Measurements from ENCODE around the gene ZNRF2. TPM values are rescaled to one million over a fixed set of nuclear protein-coding genes. Genes with fewer than 3 reads are reported as not detected.

Gene ZNRF2
- total RNA-seq, 1 donor, result 5.8 TPM

DNA sequence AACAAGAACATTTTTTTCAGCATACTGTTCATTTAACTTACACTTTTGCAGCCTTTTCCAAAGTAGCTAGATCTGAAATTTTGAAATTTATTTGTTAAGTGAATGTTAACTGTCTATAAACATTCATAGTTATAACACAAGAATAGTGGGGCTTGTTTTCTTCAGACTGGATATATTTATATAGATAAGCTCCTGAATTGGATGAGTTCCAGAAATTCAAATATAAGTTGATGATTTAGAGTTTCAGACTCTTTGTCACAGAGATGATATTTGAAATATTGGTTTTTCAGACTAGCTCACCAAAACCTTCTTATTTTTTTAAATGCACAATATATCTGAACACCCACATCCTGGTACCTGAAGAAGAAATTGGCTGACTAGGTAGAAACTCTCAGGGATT lies 44.0 kb downstream of the ZNRF2 start:
- no peak for DNase-seq (ENCODE audit: low read depth)
- TF ChIP-seq, protein P1, sequence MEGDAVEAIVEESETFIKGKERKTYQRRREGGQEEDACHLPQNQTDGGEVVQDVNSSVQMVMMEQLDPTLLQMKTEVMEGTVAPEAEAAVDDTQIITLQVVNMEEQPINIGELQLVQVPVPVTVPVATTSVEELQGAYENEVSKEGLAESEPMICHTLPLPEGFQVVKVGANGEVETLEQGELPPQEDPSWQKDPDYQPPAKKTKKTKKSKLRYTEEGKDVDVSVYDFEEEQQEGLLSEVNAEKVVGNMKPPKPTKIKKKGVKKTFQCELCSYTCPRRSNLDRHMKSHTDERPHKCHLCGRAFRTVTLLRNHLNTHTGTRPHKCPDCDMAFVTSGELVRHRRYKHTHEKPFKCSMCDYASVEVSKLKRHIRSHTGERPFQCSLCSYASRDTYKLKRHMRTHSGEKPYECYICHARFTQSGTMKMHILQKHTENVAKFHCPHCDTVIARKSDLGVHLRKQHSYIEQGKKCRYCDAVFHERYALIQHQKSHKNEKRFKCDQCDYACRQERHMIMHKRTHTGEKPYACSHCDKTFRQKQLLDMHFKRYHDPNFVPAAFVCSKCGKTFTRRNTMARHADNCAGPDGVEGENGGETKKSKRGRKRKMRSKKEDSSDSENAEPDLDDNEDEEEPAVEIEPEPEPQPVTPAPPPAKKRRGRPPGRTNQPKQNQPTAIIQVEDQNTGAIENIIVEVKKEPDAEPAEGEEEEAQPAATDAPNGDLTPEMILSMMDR (IDR thresholded peaks at IDR 0.05; ENCODE audit: insufficient read depth, low read length), result no peak
- no peak overlapping the region for H3K4me3 ChIP-seq (ENCODE audit: low read depth, low read length)

DNA sequence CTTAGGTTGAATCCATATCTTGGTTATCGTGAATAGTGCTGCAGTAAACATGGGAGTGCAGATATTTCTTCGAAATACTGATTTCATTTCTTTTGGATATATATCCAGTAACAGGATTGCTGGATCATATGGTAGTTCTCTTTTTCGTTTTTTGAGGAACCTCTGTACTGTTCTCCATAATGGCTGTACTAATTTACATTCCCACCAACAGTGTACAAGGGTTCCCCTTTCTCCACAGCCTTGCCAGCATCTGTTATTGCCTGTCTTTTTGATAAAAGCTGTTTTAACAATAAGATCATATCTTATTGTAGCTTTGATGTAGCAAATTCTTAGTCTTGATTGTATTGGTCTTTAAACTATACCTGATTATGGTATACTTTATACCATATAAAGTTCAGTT lies 45.3 kb downstream of the ZNRF2 start:
- no peak for DNase-seq (ENCODE audit: low read depth)

DNA sequence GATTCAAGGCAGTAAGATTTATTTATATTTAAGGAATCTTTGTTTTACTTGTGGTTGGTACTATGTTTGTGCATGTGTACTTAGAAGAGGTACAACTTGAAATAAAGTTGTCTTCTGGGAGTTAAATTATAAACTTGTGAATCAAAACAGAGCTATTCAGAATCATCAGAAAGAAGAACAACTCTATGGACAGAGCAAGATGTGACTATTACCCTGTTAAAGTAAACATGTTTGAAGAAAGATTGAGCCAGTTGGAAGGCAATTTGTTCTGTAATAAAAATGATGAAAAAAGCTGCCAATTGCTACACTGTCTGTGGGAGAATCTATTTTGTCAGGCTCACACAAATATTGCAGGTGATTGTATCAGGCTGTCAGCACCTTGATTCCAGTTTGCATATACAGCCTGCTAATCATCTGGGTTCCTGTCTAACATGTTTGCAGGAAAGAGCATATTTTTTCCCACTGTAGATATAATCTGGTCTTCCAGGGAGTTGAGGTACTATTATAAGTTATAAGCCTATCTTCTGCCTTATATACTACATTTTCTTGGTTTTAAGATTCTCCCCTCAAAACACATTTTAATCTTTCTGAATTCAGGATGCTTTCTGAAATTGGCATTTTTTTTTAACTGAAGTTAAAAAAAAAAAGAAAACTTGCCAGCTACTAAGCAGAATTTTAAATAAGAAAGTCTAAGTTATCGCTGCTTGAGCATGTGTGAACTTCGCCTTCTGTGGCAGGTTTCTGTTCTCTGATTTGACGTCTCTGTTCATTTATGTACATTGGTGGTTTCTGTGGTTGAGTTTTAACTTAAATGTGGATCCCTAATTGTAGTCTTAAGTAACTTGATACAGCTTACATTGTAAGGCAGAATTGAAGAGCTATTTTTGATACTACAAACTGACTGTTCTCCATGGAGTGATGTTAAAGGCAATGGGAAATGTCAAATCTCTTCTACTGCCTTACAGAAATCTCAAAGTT lies 46.0 kb downstream of the ZNRF2 start:
- TF ChIP-seq, protein P1 (IDR thresholded peaks at IDR 0.05; ENCODE audit: insufficient read depth, low read length), result no peak
- DNase-seq (ENCODE audit: low read depth), result no peak
- H3K4me3 ChIP-seq (ENCODE audit: low read depth, low read length), result no peak overlapping the region

More for the DNA sequence above, 45.3 kb downstream of the ZNRF2 start:
- no peak overlapping the region for H3K4me3 ChIP-seq (ENCODE audit: low read depth, low read length)
- TF ChIP-seq, protein P1 (IDR thresholded peaks at IDR 0.05; ENCODE audit: insufficient read depth, low read length), result no peak

DNA sequence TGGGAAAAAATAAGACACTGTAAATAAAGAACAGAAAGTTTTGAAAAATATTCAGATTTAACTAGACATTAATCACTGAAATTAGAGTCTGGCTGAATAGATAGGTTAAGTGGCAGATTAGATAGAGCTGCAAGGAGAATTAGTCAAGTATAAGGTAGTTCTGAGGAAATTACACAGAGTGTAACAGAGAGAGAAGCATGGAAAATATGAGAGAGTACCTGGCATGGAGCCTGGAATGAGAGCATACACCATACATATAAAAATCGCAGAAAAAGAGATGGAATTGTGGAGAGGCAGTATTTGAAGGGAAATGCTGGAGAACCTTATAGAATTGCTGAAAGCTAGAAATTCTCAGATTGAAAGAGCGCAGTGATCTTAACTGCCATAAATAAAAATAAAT lies 46.9 kb downstream of the ZNRF2 start:
- H3K4me3 ChIP-seq (ENCODE audit: low read depth, low read length), result no peak overlapping the region
- TF ChIP-seq, protein P1 (IDR thresholded peaks at IDR 0.05; ENCODE audit: insufficient read depth, low read length), result no peak
- DNase-seq (ENCODE audit: low read depth), result peak; percentile 49

DNA sequence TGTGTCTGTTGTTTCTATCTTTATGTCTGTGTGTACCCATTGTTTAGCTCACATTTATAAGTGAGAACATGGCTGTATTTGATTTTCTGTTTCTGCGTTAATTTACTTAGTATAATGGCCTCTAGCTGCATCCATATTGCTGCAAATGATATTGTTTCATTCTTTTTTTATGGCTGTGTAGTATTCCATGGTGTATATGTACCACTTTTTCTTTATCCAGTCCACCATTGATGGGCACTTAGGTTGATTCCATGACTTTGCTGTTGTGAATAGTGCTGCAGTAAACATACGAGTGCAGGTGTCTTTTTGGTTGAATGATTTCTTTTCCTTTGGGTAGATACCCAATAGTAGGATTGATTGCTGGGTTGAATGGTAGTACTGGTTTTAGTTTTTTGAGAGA lies 48.2 kb downstream of the ZNRF2 start:
- no peak overlapping the region for H3K4me3 ChIP-seq (ENCODE audit: low read depth, low read length)
- no peak for DNase-seq (ENCODE audit: low read depth)
- TF ChIP-seq, protein P1 (IDR thresholded peaks at IDR 0.05; ENCODE audit: insufficient read depth, low read length), result no peak

DNA sequence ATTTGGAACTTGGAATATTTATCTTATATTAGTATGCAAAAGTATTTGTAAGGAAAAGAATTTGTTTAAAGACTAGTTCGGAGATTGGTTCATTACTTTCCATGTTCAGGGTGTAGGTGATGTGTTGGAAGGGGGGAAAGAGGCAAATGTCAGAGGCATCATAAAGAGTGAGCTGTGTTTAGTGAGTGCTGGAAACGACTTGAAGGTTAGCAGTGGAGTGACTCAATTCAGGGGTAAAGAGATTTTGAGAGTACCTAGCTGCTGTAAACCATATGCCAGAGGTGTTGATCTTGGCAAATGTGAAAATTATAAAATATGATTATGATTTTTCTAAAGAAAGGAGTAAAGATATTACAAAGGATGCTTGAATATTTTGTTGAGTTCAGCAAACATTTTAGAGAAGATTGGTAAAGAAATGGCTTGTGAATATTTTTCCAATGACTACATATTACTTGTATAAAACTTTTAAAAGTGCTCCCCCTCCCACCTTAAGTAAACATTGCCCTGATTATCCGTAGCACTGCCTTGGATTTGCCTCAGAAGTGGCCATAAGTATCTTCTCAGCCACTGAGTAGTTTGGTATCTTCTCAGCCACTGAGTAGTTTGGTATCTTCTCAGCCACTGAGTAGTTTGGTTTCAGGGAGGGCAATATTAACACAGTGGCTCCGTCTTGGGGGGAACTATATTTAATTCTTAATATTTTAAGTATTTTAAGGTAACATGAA lies 51.5 kb downstream of the ZNRF2 start:
- H3K4me3 ChIP-seq (ENCODE audit: low read depth, low read length), result no peak overlapping the region
- TF ChIP-seq, protein P1 (IDR thresholded peaks at IDR 0.05; ENCODE audit: insufficient read depth, low read length), result no peak
- DNase-seq (ENCODE audit: low read depth), result no peak

All from fibroblast of the aortic adventitia (primary cell).